GM18505 (cell line): ENCODE results near the gene CCDC57.

Experiments
- ATAC-seq: cut with Tn5 transposase; IDR thresholded peaks from one replicate; pipeline ENCODE4 v1.9.1; 2021; ENCODE audit not compliant: unreplicated experiment
- POLR2A ChIP-seq: IDR thresholded peaks from 4 replicates; pipeline ENCODE4 v1.6.1; 2011; ENCODE audit warnings: borderline replicate concordance; ENCODE audit not compliant: insufficient read depth, insufficient read length; ENCODE audit errors: extremely low read depth

The CCDC57 gene

DNA sequence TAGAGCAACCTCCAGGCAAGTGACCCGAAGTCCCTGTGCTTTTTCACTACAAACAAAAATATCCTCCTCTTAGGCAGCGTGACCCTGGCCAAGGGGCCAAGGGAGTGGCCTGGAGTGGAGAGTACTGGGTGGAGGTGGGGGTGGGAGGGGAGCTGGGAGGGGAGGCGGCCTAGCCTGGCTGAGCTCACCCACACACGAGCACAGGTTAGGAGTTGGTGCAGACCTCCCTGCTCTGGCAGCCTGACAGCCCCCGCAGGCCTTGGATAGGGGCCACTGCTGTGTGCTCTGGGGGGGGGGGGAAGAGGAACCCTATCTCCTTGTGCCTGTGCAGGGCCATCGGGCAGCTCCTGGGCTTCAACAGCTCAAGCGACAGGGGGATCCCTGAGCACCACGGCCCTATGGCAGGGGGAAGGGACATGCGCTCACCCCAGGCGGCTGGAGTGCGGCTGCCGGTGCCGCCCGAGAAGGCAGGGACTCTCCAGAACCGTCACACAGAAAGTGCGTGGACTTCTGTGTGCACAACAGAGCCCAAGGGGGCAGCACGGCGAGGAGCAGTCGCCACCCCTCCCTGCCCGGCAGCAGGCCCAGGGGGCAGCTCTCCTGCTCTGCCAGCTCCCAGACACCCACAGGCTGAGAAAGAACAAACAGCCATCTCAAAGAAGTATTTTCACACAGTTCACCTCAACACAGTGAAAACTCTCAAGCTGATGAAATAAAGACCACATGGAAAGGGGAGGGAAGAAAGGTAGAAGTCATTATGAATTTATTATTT, 29.5 kb upstream of the CCDC57 start:
- no peak for TF ChIP-seq POLR2A
- no peak for ATAC-seq

DNA sequence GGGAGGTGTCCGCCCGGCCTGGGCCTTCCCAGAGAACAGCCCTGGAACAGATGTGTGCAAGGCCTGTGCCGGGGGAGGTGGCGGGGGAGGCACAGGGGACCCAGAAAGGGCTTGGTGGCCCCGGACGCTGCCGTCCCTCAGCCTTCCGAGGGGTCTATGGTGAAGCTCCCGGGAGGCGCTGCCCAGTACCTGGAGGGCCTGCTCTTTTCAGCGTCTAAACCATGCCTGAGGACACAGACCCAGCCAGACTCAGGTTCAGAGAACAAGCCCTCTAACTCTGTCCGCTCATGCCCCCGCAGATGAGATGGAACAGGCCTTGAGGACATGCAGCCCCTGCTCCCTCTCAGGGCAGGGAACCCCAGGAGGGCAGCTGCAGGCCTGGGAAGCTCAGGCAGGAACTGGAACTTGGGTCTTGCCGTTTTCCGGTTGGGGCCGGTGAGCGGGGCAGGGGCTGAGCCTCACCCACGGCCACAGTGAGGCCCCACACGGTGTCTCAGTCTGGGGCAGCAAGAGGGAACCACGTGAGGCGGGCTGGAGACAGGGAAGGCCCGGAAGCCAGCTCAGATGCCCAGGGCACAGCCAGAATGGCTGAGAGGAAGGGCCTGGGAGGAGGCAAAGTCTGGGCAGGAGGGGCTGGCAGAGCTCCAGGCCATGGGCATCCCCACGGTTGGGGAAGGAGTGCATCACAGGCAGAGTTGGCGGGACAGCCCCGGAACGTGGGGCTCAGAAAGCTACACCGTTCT, 28.7 kb upstream of the CCDC57 start:
- TF ChIP-seq POLR2A, result no peak

DNA sequence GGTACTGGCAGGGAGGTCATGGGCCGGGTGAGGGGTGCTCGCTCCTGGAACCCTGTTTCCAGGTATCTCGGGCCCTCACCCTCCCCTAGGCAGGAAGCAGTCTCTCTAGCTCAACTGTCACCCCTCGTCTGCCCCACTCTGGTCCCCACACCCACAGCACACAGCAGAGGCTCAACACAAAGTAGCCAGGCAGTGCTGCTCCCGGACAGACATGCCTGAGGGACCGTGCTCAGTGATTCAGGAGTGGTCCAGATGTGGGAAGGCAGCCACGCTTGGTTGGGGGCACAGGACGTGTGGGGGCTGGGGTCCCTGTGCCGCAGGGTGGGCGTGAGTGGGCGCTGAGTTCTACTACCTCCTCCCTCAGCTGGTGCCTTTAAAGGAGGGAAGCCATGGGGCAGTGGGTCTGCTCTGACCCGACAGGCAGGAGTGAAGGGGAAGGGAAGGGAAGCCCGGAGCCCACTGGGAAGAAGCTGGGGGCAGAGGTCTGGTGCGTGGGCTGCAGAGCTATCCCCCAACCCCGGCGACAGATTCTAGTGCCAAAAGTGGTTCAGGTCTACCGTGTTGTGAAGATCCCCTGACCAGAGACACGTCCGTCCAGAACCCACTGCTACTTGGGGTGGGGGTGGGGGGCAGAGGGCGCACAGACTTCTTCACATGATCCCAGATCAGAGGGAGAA, 28.0 kb upstream of the CCDC57 start:
- no peak for ATAC-seq
- TF ChIP-seq POLR2A, result no peak

More for the DNA sequence above, 28.7 kb upstream of the CCDC57 start:
- ATAC-seq, result no peak

DNA sequence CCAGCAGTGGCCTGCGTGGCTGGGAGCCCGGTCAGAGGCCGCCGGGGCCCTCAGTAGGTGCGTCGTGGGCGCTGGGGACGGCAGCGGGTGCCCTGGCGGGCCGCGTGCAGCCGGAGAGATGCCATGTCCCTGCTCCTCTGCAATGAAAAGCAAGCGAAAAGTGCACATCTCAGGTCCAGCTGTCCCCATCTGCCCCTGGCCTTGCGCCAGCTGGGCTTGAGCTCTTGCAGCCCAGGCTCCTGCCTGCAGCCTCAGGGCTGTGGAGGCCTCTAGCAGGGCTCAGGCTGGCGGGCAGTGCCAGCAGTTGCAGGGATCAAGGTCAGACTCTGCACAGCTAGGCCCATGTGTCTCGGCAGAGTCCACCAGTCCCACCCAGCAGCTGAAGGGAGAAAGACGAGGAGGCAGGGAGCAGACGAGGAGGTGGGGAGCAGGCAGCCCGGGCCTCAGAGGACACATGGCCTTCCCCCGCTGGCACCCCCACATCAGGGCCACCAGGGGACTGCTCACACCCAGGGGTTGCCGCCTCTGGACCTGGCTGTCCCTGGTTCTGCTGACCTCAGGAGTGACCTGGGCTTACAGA, 27.4 kb upstream of the CCDC57 start:
- ATAC-seq, result no peak
- no peak for TF ChIP-seq POLR2A

DNA sequence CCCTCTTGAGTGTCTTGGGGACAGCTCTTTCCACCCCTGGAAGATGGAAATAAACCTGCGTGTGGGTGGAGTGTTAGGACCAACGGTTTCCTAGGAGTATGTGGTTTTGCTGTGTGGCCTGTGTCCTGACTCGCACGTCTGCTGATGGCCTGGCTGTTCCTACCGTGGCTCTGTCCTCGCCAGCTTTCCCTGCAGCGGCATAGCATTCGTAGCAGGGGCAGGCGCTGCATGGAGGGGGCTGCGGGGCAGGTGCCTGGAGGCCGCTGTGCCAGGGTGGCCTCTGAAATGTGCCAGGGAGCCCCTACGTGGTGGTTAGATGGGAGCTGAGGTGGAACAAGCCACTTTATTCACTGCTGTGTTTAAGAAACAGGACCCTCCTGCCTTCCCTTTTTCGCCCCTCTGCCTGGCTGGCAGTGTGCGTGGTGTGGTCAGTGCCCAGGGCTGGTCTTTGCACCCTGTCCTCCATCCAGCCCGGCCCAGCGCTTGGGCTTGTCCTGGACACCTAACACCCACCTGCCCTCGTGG, 26.8 kb upstream of the CCDC57 start:
- ATAC-seq, result no peak
- TF ChIP-seq POLR2A, result no peak

DNA sequence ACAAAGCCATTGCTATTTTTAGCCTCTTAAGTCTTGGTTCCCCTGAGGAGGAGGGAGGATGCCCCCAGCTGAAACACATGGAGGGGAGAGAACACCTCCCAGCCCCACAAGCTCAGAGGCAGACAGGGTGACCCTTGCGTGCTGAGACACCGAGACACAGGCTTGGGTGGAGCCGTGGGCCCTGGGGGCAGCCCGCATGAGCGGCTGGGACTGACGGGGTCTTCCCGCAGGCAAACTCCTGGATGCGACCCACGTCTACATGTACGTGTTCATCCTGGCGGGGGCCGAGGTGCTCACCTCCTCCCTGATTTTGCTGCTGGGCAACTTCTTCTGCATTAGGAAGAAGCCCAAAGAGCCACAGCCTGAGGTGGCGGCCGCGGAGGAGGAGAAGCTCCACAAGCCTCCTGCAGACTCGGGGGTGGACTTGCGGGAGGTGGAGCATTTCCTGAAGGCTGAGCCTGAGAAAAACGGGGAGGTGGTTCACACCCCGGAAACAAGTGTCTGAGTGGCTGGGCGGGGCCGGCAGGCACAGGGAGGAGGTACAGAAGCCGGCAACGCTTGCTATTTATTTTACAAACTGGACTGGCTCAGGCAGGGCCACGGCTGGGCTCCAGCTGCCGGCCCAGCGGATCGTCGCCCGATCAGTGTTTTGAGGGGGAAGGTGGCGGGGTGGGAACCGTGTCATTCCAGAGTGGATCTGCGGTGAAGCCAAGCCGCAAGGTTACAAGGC, 26.0 kb upstream of the CCDC57 start:
- ATAC-seq, result no peak
- TF ChIP-seq POLR2A, result no peak

DNA sequence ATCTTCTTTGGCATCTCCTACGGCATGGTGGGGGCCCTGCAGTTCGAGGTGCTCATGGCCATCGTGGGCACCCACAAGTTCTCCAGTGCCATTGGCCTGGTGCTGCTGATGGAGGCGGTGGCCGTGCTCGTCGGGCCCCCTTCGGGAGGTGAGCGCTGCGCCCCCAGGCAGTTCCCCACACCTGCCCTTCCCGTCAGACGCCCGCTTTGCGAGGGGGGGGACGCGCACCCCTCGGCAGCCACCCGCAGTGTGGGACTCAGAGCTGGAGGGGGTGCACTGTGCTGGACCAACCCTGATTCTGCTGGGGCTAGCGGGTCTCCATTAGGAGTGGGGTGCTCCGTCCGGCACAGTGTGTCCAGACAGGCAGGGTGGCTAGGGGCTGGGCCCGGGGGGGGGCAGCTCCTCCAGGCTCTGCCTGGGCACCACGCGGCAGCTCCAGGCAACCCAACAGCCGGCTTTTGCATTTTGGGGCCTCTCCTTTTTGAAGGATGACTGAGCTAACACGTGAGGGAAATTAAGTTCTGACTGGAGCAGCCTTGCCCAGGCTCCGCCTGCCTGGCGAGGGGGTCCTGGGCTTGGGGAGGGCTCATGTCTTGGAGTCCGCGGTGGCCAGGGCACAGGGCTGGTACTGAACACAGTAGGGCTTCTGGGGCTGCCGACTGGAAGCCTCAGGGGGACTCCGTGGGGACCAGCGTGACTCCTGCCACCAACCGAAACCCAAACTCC, 25.3 kb upstream of the CCDC57 start:
- no peak for TF ChIP-seq POLR2A
- no peak for ATAC-seq

DNA sequence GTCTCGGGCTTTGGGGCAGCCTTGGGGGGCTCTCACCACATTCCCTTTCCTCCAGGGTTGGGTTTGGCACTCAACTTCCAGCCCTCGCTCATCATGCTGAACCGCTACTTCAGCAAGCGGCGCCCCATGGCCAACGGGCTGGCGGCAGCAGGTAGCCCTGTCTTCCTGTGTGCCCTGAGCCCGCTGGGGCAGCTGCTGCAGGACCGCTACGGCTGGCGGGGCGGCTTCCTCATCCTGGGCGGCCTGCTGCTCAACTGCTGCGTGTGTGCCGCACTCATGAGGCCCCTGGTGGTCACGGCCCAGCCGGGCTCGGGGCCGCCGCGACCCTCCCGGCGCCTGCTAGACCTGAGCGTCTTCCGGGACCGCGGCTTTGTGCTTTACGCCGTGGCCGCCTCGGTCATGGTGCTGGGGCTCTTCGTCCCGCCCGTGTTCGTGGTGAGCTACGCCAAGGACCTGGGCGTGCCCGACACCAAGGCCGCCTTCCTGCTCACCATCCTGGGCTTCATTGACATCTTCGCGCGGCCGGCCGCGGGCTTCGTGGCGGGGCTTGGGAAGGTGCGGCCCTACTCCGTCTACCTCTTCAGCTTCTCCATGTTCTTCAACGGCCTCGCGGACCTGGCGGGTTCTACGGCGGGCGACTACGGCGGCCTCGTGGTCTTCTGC, 24.6 kb upstream of the CCDC57 start:
- ATAC-seq, result no peak
- no peak for TF ChIP-seq POLR2A

DNA sequence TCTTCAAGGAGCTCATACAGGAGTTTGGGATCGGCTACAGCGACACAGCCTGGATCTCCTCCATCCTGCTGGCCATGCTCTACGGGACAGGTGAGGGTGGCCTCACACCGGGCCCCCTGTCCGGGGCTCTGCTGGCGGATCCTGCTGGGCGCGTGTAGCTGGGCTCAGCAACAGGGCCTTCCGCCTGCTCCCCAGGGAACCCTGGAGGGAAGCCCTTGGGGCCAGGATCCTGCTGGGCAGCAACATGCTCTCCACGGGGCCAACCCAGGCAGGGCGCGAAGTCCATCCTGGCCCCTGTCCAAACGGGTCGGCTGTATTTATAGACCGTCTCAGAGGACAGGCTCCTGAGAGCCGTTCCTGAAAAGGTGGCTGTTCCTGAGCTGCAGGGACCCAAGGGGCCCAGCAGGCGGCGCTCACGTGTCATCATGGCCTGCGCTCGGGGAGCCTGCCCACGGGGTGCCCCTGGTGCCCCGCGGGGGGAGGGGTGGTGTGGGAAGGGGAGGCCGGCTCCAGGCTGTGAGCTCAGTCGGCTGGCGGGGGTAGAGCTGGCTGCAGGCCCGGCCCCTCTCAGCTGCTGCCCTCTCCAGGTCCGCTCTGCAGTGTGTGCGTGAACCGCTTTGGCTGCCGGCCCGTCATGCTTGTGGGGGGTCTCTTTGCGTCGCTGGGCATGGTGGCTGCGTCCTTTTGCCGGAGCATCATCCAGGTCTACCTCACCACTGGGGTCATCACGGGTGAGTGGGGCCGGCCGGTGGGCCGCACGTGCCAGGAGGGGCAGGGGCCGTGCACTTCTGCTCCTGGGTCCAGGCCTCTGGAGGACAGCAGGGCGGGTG, 23.7 kb upstream of the CCDC57 start:
- peak; percentile 18 for TF ChIP-seq POLR2A
- ATAC-seq, result no peak

DNA sequence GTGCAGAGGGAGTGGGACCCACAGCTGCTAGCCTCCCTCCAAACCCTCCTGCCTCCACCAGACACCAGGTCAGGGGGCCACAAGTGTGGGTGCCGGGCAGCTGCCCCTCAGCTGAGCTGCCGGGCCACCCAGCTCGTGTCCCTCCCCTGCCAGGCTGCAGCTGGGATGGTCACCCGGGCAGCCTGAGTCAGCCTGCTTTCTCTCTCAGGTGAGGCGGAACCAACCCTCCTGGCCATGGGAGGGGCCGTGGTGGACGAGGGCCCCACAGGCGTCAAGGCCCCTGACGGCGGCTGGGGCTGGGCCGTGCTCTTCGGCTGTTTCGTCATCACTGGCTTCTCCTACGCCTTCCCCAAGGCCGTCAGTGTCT, 23.1 kb upstream of the CCDC57 start:
- no peak for ATAC-seq
- no peak for TF ChIP-seq POLR2A
